HT1080 (cell line): ENCODE data around the gene ANO9. TPM values are rescaled to one million over a fixed set of nuclear protein-coding genes. Genes with fewer than 3 reads are reported as not detected.

Experiments used
- DNase-seq: peaks from one replicate; pipeline ENCODE4 v3.0.0-alpha.2; 2015; ENCODE audit warnings: low read depth
- total RNA-seq: library from RNA; depleted of rRNA; stranded (reverse); fragments of >200 nt; shearing (Covaris generic); gene quantifications from 2 replicates; pipeline ENCODE4 v1.2.3, GENCODE V29; 2014

The ANO9 gene
- total RNA-seq, 1 experiment from 2014 or later, result not detected

DNA sequence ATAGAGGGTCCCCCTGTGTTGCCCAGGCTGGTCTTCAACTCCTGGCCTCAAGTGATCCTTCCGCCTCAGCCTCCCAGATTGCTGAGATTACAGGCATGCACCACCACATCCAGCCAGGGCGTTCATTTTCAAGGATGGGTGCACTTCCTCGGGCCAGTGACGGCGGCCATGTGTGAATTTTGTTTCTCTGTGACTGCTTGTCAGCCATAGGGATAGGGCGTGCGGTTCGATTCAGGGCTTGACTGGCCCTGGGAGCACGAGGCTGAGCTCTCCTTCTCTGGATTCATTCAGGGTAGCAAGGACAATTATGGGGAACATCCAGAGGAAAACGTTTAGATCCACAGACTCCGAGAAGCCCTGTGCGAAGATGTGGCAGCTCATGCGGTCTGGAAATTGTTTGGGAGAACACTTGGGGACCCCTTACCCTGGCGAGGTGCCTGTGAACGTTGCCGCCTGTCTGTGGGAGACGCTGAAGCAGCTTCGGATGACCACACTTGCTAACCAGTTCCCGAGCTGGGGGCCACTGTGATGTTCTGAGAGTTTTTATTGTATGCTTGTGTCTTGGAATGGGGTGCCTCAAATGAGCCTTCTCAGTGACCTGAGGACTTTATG lies 11.2 kb upstream of the ANO9 start:
- DNase-seq, result no peak

DNA sequence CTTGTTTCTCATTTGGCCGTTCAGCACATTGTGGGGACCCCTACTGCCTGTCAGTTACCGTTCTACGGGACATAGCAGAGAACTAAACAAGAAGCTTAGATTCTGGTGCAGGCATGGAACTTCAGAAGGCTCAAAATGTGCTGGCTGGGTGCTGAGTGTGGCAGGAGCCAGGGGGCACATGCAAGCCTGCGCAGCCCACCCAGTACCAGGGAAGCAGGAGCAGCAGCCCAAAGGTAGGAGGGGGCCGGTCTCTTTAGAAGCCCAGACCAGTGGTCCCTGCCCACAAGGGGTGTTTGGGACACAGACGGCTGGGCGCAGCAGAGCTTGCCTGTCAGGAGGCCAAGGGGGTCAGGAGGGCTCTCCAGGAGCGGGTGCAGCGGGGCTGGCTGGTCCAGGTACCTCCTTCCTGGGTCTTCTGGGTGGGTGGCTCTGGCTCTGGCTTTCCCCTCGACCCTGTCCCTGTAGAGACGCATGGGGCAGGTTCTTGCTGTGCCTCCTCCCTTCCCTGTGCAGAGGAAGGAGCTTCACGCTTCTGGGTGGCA lies 10.5 kb upstream of the ANO9 start:
- no peak for DNase-seq

DNA sequence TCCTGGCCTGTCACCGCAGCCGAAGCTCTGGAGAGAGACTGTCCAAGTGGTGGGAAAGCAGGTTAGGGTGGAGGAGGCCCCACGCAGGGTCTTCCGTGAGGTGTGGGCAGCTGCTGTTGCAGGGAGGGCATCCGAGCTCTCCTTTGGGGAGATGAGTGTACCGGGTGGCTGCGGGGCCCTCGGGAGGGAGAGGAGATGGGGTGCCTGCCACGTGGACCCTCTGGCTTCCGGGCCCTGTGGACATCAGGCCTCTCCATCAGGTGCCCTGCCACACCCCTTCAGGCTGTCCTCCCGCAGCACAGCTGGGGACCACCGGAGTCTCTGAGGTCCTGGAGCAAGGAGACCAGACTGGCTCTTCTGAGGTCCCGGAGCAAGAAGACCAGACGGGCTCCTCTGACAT lies 9.9 kb upstream of the ANO9 start:
- no peak for DNase-seq

DNA sequence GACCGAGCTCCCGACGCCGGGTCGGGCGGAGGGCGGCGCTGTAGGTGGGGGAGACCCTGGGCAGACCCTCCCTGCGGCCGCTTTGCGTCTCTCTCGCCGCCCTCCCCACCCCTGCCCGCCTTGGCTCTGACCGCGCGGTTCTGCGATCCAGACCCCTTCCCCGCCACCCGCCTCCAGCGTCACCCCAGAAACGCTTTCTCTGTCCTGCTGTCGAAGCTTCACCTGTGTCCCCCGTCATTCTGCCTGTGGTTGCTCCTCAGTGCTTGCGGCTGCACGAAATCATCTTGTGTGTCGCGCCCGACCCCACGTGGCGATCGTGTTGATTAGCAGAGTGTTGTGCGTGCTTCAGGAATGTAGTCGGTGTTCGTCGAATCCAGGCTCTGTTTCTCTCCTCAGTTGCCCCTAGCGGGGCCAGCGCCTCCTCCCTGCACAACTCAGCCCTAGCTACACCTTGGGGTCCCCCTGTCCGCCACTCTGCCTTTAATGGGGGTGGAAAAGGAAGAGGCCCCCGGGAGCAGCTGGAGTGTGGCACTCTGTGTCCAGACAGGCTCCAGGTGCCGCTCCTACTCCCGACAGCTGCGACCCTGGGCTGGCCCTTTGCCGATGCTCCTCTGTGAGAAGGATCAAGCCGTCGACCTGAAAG lies 9.1 kb upstream of the ANO9 start:
- peak; percentile 49 for DNase-seq

DNA sequence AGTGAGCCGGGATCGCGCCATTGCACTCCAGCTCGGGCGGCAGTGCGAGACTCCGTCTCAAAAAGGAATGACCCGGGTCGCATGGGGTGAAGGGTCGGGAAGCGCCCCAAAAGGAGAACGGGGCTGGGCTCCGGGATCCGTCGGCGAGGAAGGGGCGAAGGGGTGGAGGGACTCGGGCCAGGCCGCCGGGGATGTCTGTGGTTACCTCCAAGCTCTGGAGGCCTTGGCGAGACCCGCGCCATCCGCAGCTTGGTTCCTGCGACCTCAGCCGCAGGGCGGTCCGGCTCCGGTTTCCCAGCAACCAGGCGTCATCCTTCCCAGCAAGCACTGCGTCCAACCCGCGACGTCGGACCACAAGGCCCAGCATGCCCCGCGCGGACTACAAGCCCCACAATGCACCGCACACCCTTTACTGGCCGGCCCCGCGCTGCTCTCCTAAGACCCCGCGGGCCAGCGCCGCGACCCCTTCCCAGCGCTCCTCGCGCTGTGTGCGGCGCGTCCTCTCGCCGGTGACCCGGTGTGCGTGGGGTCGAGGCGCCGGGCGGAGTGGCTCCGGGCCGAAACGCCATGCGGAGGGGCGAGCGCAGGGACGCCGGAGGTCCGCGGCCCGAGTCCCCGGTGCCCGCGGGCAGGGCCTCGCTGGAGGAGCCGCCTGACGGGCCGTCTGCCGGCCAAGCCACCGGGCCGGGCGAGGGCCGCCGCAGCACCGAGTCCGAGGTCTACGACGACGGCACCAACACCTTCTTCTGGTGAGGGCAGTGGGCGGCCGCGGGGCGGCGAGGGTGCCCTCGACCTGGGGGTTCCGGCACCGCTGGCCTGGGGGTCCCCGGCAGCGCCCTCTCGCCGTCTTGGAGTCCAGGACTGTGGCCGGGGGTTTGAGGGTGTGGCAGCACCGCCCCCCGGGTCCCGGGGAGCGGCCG lies 8.3 kb upstream of the ANO9 start, which contains the start of gene PTDSS2:
PTDSS2 (plus strand) TSS at position 391 of the 920 bp plus-strand sequence; CDS start at position 568, 177 bp downstream.
- peak; percentile 93 for DNase-seq

DNA sequence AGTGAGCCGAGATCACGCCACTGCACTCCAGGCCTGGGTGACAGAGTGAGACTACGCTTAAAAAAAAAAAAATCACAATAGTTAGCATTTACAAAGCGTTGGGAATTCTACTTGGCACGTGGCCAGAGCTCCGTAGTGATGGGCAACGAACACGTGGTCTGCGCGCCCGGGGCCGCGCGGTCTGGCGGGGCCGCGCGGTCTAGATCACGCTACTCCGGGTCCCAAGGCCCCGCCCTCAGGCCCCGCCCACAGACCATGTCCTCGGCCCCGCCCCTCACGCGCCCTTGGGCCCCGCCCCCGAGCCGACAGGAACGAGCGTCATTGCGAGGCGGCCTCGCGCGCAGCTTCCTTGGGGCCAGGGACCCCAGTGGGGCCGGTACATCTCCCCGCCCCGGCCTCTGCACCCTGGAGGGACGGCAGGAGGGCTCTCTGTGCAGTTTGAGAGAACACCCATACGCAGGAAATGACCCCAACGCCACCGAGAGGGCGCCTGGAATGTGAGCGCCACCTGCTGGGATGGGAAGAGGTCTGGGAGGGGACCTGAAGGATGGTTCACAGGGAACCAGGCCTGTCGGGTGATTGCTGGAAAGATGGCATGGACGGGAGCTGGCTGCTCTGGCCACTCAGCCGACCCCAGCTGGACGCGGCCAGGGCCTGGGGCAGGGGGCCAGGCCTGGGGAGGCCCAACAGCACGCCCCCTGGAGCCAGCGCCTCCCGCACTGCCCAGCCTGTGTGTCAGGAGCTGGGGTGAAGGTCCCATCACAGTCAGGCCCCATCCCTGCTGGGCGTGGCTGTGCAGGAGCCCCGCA lies 6.3 kb upstream of the ANO9 start:
- DNase-seq, result peak; percentile 88

DNA sequence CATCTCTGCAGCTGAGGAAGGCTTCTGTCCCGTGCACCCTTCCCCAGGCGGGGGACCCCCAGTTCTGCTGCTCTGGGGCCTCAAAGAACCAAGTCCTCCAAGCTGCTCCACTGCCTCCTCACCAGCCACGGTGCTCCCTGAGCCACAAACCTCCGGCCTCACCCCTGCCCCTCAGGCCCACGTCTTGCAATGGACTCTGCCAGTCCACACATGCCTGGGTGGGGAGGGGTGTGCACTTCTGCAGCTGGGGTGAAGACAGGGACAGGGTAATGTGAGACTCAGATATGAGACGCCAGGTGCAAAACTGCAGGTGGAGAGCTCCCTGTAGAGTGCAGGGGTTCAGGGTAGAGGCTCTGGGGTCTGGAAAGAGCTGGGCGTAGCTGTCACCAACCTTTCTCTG lies 5.1 kb upstream of the ANO9 start:
- no peak for DNase-seq

DNA sequence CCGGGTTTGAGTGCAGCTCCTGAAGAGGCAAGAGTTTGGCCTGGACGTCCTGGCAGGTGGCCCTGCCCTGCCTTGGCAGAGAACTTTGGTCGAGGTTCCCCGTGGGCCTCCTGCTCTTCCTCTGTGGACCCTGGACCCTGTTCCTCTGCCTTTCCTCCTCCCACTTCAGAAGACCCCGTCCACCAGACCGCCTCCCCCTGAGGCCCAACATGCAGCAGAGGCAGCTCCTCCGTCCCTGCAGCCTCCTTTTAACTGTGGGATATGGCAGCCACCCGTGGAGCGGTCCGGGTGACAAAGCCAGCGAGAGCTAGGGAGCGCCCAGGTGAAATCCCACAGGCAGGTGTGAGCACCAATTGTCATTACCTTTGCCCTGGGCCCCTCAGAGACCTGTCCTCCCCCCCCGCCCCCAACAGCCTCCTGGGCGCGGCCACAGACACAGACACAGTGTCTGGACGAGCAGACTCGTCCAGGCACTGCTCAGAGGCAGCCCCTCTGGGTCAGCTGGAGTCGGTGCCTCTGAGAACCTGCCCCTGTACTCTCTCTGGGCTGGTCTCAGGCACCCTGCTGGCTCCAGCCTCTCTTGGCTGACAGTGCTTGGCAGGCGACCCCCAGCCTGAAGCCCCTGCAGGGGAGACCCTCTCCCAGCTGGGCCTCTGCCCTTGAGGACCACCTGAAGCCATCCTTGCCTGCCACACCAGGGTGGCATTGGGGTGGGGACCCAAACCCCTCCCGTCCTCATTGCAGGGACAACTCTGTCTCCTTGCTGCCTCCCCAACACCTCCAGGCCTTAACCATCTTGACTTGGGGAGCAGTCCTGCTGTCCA lies 4.2 kb upstream of the ANO9 start:
- no peak for DNase-seq

DNA sequence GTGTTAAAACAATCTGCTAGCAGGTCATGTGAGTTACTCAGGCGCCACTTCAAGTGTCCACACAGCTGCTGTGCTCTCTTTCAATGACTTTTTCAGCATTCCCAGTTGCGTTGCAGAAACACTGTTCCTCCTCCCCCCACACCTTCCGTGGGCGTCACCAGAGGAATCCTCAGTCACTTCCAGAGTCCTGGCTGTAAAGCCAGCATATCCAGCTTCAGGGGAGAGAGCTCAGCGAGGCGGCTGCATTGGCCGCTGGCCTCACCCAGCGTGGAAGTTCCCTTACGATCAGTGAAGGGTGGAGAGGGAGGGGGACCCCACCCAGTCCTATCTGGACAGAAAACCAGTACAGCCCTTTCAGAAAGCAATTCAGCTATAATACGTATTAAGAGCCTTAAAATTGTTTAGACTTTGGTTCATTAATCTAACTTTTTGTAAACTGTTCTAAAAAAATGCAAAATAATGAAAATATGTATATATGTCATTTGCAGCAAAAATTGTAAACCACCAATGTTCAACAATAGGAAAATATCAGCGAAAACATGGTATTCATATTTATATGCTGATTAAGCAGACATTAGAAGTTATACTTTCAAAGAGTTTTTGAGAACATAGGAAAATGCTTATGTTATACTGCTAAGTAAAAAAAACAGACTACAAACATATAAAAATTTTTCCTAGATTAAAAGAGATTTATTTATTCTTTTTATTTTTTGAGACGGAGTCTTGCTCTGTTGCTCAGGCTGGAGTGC lies 2.8 kb upstream of the ANO9 start:
- no peak for DNase-seq

DNA sequence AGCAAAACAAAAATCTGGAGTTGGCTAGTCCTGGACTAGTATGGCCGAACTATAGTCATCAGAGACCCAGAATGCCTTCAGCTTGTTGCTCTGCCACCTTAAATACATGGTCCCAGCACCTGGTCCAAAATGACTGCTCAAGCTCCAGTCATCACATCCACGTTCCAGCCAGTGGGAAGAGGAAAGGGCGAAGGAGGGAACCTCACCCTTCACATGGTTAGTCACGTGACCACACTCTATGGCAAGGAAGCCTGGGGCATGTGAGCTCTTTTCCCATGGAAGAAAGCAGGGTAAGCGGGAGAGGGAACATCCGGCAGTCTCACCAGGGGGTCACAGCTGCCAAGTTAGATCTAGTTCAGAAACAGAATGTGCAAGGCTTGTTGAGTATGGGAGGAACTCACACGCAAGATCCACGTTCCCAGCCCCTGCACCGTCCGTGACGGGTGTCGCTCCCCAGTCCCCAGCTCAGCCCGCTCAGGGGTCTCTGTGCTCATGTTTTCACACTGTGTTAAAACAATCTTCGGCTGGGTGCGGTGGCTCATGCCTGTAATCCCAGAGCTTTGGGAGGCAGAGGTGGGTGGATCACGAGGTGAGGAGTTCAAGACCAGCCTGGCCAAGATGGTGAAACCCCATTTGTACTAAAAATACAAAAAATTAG lies 1.9 kb upstream of the ANO9 start:
- peak; percentile 76 for DNase-seq

DNA sequence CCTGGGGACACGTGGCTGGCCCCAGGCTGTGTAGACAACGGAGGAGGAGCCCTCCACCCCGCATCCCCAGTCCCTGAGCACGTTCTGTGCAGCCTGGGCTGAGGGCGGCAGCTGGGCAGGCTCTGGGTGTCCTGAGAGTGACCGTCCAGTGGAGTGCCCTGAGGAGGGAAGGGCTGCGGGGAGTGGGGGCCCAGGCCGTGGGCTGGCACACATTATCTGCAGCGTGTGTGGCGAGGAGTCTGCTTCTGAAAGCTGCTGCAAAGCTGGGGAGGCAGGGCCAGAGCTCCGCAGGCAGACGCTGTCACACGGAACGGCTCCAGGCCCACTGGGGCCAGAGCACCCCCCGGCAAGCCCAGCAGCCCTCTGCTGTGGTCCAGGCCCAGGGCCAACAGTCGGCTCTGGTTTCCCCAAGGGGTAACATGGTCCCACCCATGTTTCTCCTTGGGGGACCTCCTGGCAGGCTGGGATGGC lies 835 bp upstream of the ANO9 start:
- no peak for DNase-seq

DNA sequence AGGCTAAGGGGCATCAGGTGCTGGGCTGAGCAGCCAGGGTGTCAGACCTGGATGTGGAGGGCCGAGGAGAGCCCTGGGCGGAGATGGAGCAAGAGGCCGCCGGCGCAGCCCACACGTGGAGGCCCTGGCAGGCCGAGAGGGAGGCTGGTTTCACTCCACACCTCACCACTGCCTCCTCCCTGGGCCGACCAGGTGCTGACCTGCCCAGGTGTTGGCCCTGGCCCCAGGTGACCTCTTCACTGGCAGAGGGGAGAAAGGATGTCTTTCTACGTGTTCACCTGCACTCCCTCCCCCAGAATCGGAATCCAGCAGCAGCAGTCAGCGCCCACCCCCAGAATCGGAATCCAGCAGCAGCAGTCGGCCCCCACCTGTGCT lies 781 bp downstream of the ANO9 start:
- DNase-seq, result no peak

DNA sequence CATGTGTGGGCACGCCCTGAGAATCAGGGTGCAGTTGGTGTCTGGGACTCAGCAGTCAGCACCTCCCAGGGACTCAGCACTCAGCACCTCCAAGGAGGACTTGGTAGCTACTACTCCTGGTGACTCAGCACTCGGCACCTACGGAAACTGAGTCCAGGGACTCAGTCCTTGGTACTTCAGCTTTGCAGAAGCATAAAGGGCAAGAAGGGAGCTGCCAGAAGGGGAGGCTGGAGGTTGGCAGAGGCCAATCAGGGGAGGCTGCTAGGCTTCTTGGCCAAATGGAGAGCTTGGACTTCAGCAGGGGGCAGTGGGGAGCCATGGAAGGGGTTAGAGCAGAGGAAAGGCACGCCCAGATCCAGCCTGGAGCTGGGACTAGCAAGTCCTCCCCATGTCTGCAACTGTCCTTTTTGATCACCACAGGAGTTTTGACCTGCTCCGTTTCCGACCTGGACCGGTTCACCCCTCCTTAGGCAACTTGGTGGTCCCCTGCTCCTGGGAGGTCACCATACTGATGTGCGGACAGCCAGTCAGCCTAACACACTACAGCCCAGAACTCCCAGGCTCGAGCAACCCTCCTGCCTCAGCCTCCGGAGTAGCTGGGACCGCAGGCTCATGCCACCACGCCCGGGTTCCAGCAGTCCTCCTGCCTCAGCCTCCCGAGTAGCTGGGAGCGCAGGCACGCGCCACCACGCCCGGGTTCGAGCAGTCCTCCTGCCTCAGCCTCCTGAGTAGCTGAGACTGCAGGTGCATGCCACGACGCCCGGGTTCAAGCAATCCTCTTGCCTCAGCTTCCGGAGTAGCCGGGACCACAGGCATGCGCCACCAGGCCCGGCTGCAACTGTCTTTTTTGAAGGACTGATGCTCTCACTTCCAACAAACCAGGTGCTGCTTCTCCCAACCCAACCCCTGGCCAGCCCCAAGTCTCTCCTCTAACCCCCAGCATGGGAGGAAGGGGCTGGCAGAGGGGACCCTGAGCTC lies 1.5 kb downstream of the ANO9 start:
- peak; percentile 33 for DNase-seq

DNA sequence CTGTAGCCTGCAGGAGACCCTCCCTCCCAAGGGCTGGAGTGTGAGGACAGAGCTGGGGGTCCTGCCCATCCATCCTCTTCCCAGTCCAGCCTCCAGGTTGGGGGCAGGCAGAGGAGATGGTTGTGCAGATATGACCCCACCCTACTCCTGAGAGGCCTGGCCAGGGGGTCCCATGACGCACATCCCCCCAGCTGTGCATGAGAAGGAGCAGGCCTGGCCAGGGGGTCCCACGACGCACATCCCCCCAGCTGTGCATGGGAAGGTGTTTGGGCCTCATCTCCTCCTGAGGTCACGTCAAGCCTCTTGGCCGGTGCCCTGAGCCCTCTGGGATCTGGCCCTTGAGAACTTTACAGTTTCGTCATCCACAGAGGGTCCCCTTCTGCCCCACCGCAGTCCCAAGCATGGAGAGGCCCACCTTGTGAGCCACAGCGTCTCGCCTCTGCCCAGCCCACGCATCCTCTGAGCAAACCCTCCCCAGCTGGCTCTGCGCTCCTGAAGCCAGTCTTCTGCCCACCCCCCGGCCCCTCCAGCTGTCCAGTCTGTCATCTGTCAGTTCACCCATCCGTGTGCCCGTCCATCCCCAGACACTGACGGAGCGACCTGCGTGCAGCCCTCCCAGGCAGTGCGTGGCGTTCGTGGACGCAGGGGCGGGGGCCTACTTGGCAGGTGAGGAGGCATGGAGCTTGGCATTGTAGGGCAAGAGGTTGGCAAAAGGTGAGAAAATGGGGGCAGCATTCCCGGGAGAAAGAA lies 2.3 kb downstream of the ANO9 start:
- DNase-seq, result no peak

DNA sequence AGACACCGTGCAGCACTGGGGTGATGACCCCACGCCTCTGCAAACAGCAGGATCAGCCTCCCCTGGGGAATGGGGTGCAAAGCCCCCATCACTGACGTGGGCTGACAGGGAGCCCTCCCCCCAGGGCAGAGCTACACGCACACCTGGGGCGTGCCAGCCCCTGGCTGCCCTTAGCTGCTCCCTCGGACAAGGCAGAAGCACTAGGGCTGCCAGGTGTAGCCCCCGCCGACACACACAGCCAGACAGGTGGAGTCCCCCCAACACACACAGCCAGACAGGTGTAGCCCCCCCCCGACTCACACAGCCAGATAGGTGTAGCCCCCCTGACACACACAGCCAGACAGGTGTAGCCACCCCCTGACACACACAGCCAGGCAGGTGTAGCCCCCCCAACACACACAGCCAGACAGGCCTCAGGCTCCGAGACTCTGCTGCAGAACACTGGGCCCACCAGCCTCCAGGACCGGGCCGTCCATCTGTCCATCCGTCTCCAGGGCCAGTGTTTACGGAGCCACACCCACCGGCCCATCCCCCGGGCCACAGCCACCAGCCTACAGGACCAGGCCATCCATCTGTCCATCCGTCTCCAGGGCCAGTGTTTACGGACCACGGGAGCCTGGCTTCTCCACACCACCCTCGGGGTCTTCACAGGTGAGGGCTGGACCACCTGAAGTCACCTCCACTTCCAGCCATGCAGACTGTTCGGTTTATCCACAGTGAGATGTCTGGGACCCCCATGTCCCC lies 3.5 kb downstream of the ANO9 start:
- no peak for DNase-seq

DNA sequence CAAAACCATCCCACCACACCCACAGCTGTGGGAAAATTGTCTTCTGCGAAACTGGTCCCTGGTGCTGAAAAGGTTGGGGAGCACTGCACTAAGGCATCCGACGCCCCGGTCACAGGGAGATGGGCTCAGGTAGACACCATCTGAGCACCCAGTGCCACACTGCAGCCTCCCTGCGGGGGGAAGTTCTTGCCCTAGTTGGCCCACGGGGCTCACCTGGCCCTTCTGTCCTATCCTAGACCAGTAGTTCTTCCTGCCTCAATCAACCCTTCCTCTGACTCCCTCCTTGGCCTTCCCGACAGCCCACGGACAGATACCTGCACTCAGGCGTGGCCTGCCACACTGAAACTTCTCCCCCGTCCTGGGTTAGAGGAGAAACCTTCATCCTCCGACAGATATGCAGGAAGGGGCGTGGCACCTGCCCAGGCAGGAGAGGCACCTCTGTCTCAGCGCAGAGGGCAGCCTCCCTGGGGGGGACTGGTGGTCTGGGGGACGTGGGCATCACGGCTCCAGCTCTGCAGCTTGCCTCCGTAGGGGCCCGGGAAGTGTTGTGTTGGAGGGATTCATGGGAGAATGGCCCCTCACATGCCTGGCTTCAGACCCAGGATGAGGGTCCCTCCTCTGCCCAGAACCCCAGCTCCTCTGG lies 4.5 kb downstream of the ANO9 start:
- DNase-seq, result no peak
